SIG-M5 treated with dmso at 0.1 percent for 504 hours (cell line): ENCODE measurements around the gene THRB.

Experiments
- DNase-seq: peaks from one replicate; lab custom pipeline; 2025; ENCODE audit not compliant: unreplicated experiment; lab: John Stamatoyannopoulos, UW

THRB gene

DNA sequence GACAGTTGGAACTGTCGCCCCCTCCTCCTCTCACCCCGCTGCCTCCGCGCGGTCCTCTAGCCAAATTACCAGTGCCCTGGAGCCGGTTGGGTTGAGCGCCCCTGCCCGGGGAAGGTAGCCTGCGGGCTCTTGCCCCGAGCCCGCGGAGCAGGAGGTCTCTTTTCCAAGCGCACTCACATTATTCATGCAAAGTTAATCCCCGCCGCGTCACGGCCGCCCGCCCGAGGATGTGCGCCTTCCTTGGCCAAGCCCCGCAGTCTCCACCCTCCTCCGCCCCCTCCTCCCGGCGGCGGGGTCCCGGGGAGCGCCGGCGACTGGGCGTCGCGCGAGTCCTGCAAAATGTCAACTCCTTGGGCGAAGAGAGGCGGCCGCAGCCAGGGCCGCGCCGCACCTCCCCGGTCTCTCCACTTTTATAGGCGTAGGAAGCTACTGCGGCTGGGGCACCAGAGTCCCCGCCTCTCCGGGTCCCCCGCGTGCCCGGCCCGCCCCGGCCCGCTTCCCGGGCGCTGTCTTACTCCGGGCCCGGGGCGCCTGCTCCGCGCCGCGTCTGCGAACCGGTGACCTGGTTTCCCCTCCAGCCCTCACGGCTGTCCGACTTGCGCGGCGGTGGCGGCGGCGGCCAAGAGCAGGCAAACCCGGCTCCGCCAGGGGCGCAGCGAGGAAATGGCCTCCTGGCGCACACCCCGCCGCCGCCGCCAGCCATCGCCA lies at the start of gene THRB:
THRB (minus strand) TSS at position 233 of the 708 bp plus-strand sequence.
- no peak for DNase-seq

DNA sequence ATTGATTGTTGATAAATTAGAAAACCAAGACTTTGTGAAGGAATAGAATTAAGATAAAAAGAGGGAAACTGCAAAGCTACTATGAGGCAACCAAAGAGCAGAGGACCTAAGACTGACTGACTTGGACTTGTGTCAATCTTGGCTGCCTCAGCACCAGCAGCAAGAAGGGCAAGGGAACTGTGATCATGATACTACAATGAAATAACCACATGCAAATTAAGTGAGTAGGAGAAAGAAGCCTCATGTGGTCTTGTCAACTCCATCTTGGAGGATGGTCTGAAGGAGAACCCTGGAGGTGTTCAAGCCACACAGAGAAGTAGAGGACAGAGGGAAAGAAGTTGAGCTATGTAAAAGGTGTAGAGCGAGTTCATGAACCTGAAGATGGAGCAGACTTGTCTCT lies 47.3 kb upstream of the THRB start:
- DNase-seq: no peak

DNA sequence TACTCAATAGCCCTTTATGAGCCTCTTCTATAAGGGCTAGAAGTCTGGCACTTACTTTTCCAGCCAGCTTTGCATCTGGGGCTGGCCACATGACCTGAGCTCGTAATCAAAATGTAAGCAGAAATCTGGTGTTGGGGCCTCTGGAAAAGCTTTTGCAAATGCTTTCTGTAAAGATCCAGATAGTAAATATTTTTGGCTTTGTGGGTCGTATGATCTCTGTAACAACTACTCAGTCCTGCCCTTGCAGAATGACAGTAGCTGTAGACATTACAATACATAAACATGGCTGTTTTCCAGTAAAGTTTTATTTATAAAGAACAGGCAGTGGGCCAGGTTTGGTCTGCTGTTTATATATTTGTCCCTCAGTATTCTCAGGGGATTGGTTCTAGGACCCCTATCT lies 46.2 kb upstream of the THRB start:
- DNase-seq: no peak

DNA sequence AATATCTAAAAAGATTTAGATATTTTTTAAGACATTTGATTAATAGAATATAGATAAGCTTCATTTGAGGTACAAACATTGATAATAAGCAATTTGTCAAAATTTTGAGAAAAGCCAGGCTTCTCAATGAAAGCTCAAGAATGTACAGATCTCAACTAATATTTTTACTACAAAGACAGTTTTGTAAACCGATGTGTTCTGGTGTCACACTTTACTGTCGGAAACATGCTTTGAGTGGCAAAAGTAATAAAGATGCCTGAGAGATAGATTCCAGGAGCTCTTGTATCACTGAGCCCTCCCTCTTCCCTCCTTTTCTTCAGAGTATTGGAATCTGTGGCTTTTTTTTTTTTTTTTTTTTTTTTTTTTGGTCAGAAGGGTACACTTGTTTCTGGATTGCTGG lies 45.0 kb upstream of the THRB start:
- no peak for DNase-seq

- DNase-seq: no peak
Observed at GRCh38 chr3:24538891-24539290, 44.2 kb upstream of the THRB start.

DNA sequence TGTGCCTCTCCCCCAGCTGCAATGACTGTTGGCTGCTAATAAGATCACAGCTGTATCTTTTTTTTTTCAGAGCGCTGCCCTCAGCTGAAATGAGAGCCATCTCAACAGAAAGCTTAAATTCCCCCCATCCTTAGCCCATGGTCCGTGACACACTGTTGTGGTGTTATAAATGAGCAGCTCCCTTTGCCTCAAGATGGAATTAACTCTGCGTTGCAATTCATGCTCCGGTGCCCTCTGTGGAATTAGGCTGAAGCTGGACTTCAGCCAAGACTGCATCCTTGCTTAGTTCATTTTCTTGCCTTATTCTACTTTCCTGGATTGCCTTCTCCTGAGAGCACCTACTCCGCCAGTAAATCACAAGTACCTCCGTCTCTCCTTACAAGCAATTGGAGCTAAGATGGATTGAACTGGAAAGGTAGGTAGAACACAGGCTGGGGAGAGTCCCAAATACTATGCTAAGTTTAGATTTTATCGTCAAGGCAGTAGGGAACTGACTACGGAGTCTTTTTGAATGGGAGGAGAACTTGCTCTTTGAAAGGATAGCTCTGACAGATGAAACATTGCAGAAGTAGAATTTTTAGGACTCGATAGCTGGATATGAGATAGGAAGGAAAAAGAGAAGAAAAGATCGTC lies 39.0 kb upstream of the THRB start:
- DNase-seq: no peak

GRCh38 chr3:24530471-24530870 lies 35.8 kb upstream of the THRB start:
- DNase-seq: no peak

GRCh38 chr3:24529210-24529609 lies 34.6 kb upstream of the THRB start:
- no peak for DNase-seq

DNA sequence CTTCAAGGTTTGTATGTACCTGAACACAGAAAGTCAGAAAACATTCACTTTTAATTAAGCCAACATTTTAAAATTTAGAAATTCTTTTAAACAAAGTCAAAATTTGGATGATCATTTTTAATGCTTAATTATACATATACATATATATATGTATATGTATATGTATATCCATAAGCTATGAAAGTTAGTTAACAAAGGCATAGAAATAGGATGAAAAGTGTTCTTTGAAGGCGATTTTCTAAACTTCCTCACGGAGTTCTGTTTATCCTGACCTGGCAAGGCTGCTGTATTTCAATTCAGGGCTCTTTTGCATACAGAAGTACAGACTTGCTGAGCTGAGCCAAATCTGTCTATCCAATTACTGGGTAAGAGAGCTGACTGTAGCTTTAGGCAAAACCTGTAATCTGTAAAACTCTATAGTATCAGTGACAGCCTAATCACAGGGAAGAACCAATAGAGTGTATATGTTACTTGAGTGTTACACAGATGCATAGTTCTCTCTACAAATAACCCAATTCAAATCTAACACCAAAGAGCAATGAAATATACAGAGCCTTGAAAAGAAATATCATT lies 32.1 kb upstream of the THRB start:
- no peak for DNase-seq

GRCh38 chr3:24525557-24525956 lies 30.9 kb upstream of the THRB start:
- no peak for DNase-seq

GRCh38 chr3:24525022-24525421 lies 30.4 kb upstream of the THRB start:
- no peak for DNase-seq

DNA sequence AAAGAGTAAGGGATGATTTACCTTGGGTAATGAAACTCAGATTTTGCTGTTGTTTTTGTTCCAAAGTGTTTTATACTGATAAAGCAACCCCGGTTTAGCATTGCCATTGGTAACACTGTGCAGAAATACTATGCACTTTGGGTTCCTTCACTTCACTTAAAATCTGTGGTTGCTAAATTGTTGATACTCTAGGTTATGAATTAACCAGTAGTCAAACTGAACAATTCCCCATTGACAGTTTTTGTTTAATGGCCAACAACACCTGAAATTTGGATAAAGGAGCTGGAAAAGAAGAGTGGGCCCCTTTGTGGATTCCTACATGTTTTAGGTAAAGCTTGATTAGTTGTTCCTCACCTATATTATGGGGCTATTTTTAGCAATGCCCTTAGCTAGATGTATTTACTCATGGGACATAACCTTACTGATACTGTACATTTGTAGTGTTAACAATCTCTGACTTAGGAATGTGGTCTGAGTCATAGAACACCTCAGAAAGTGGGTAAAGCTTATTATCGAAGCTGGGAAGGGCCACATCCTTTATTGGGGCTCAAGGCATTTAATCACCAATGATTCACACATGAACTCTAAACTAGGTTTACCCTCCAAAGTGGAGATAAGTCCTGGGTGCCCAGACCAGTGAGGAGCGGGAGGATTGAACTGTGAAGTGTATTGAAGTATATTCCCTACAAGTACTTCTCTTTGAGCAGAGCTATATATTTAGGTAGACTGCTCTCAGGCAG lies 29.5 kb upstream of the THRB start:
- DNase-seq: no peak

GRCh38 chr3:24523215-24523614 lies 28.6 kb upstream of the THRB start:
- no peak for DNase-seq

DNA sequence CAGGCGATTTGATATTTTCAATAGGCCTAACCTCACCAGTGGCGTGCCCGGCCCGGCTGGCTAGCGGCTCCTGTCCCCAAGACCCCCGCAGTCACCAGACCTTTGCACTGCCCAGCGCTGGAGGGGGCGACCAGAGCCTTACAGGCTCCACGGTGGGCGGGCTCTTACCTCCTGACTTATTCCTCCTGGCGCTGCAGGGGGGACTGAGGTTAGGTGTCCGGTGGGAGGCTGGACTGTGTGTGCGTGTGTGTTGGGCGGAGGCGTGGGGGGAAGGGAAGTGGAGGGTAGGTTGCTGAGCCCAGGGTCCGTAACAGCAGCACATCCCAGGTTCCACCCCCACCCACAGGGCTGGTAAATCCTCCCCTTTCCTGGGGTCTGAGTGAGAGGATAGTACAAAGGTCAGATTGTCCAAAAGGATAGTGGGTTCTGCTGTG lies 27.5 kb upstream of the THRB start:
- no peak for DNase-seq

DNA sequence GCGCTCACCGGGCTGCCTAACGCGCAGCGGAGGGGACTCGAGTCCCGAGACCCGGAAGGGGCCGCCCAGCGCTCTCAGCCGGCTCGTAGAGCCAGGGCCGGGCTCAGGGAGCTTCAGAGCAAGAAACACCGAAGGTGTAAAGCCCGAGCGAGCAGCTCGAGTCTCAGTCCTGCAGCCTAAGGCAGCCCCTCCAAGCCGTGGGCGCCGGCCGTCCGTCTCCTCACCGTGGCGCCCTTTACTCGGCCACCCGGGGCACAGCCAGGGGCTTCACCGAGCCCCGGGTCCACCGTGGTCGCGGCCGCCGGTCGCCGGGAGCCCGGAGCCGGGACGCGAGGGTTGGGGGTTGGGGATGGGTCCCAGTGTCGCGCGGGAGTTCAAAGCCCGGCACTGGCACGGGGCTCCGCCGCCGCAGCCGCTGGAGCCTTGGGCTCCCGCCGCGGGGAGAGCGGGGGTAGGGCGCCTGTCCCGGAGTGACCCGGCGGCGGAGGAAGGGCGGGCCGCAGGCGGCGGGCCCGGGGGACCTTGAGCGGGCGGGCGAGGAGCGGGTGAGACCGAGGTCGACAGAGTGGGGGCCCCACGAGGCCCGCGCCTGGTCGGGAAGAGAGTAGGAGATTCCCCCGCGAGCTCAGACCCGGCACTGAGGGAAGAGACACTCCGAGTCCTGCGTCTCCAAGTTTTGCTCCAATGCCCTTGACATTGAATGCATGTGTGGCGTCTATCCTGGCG lies 26.9 kb upstream of the THRB start:
- no peak for DNase-seq

GRCh38 chr3:24520976-24521419 lies 26.3 kb upstream of the THRB start:
- peak; percentile 31 for DNase-seq

DNA sequence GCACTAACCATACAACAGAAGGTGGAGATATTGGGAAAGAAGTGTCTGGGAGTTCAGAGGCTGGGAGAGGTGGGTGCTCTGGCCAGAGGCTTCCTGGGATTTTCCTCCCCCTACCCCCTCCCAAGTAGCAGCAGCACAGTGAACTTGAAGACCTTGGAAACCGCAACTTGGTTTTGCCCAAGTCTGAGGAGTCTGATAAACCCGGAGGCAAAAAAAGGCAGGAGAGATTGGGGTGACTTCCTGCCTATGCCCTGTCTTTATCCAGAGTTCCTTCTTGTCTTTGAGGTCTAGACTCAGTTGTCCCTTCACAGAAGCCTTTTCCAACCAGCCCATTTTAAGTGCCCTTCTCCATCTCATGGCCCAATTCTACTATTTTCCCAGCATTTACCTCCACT lies 25.4 kb upstream of the THRB start:
- no peak for DNase-seq

- no peak for DNase-seq
Observed at GRCh38 chr3:24519368-24520100, 24.9 kb upstream of the THRB start.

GRCh38 chr3:24518990-24519367 lies 24.3 kb upstream of the THRB start:
- no peak for DNase-seq

- DNase-seq: no peak
Observed at GRCh38 chr3:24514119-24514518, 19.5 kb upstream of the THRB start.
